Testis (tissue), 3 donors: ENCODE measurements around the gene COA3. TPM values are rescaled to one million over a fixed set of nuclear protein-coding genes. Genes with fewer than 3 reads are reported as not detected.

Source experiments
- DNase-seq: peaks from one replicate; pipeline ENCODE4 v3.0.0-alpha.2; 2019
- H3K27ac ChIP-seq, 2 donors: fragments of 200-600 bp; sonication (generic); one replicate each; pipeline ENCODE4 v1.5.1; 2019
- H3K27me3 ChIP-seq: fragments of 200-600 bp; sonication (generic); one replicate; pipeline ENCODE4 v1.5.1; 2019
- H3K36me3 ChIP-seq: fragments of 200-600 bp; sonication (generic); one replicate; pipeline ENCODE4 v1.5.1; 2017; ENCODE audit warnings: low read depth; ENCODE audit errors: missing control alignments
- H3K4me1 ChIP-seq: fragments of 200-600 bp; sonication (generic); one replicate; pipeline ENCODE4 v1.5.1; 2019
- H3K4me3 ChIP-seq, 2 donors: fragments of 200-600 bp; sonication (generic); one replicate each; pipeline ENCODE4 v1.5.1; 2017 to 2019
- H3K9me3 ChIP-seq: fragments of 200-600 bp; sonication (generic); one replicate; pipeline ENCODE4 v1.5.1; 2017
- POLR2A ChIP-seq: fragments of 450-650 bp; IDR thresholded peaks from one replicate; pipeline ENCODE4 v1.6.1; 2017; ENCODE audit warnings: antibody characterized with exemption, mild to moderate bottlenecking, moderate library complexity
- WGBS, 2 donors: methylation state at CpG; one replicate each; pipeline ENCODE4 v1.1.5; 2018; 5-methylcytosine and 5-hydroxymethylcytosine counted together
- intact Hi-C: fragments of 100-400 bp; cut with DNase I; formaldehyde crosslinking; loops from one replicate; pipeline ENCODE4 v1.15.1; 2023; ENCODE audit warnings: low total_unique reads
- polyA plus RNA-seq: library from polyadenylated mRNA; stranded (reverse); fragments of 350-450 nt; fragmentation: Illumina TruSeq; extraction: RNeasy Lipid Tissue Mini Kit (QIAGEN cat#74804); gene quantifications from one replicate; pipeline ENCODE4 v1.2.3, GENCODE V29; 2014; ENCODE audit warnings: low read depth, low replicate concordance; ENCODE audit not compliant: insufficient read depth
- total RNA-seq, 2 donors: library from RNA; depleted of rRNA; stranded (reverse); fragments of >200 nt; gene quantifications; one replicate each; pipeline ENCODE4 v1.2.3, GENCODE V29; 2016
- TF ChIP-seq, protein P1 (sequence below), 3 experiments: fragments of 450-650 bp in 2 of 3; fragments of 200-600 bp in 1 of 3; sonication (generic) in 1 of 3; IDR thresholded peaks; one replicate each; pipeline ENCODE4 v1.5.1; 2016 to 2019; ENCODE audit warnings: antibody characterized with exemption in 3 of 3, mild to moderate bottlenecking in 2 of 3, moderate library complexity in 1 of 3

COA3 gene
- total and polyA plus RNA-seq, 3 donors from 2014 or later, result 43.0 to 52.7 (median 49.2) TPM

DNA sequence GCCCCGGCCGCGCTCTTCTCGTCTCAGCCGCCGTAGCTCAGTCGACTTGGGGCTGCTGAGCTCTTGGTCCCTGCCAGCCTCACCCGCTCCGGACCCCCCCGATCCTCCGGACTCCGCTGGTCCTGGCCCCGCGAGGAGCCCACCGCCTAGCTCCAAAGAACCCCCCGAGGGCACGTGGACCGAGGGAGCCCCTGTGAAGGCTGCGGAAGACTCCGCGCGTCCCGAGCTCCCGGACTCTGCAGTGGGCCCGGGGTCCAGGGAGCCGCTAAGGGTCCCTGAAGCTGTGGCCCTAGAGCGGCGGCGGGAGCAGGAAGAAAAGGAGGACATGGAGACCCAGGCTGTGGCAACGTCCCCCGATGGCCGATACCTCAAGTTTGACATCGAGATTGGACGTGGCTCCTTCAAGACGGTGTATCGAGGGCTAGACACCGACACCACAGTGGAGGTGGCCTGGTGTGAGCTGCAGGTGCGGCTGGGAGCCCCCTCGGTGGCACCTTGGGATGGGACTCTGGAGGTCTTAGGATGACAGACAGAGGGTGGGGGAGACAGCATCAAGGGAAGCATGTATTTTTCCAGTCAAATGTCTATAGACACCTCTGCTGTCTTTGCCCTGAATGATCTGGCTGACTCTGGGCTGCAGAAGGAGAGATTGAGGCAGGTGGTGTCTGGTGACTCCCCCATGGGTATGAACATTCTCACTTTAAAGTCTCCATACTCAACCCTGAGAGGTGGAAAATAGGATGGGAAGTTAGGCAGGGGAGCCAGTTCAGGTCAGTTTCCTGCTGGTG, 17.5 kb downstream of the COA3 start:
- Histone ChIP-seq H3K4me3 (peak overlapping the region; percentile 32 to 43), H3K27me3 (no peaks in the 10 kb centered on the region), H3K27ac (no peak overlapping the region), H3K4me1 (no peaks in the 10 kb centered on the region), H3K36me3 (no peaks in the 10 kb centered on the region), H3K9me3 (no peaks in the 10 kb centered on the region)
- WGBS, 2 donors, result 22% methylated on average over 25 to 39 of the region's 39 CpGs
- intact Hi-C loops, result no loop called here
- DNase-seq, result no peak
- no peak for TF ChIP-seq POLR2A
- TF ChIP-seq, protein P1, sequence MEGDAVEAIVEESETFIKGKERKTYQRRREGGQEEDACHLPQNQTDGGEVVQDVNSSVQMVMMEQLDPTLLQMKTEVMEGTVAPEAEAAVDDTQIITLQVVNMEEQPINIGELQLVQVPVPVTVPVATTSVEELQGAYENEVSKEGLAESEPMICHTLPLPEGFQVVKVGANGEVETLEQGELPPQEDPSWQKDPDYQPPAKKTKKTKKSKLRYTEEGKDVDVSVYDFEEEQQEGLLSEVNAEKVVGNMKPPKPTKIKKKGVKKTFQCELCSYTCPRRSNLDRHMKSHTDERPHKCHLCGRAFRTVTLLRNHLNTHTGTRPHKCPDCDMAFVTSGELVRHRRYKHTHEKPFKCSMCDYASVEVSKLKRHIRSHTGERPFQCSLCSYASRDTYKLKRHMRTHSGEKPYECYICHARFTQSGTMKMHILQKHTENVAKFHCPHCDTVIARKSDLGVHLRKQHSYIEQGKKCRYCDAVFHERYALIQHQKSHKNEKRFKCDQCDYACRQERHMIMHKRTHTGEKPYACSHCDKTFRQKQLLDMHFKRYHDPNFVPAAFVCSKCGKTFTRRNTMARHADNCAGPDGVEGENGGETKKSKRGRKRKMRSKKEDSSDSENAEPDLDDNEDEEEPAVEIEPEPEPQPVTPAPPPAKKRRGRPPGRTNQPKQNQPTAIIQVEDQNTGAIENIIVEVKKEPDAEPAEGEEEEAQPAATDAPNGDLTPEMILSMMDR (IDR thresholded peaks at IDR 0.05), result no peak

DNA sequence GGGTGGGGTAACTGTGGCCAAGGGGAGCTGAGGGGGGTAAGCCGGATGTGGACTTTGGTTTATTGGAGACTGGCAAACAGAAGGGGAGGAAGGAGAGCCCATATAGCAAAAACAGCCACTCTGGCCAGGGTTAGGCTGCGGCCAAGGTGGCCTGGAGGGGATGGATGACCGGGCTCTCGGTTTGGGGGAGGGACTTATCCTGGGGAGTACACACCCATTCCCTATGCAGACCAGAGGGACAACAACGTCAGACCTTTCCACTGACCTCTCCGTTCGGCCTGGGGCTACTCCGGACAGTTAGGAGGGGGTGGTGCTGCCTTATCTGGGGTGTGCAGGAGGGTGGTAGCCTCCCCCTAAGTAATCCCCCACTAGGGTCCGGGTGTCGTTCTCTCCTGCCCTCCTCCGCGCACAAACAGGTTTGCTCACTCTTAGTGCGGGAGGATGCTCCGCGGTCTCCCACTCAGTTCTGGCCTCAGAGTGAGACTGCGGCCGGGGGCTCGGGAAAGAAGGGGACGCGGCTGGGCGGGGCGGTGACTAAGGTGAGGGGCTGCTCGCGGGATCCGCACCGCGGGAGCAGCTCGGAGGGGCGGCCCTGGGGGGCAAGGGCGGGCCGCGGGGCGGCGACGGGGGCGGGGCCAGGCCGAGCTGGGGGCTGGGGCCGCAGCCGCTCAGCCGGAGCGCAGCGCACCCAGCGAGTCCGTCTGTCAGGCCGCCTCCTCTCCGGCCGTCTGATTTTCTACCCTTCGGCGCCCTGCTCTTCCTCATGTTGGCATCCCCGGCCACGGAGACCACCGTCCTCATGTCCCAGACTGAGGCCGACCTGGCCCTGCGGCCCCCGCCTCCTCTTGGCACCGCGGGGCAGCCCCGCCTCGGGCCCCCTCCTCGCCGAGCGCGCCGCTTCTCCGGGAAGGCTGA, 18.3 kb downstream of the COA3 start, which contains the start of gene WNK4:
WNK4 (plus strand) TSS at position 675 of the 915 bp plus-strand sequence; CDS start at position 764, 89 bp downstream.
- no peak for DNase-seq
- no peaks in the 10 kb centered on the region for H3K27me3 ChIP-seq
- H3K4me1 ChIP-seq, result no peaks in the 10 kb centered on the region
- no peaks in the 10 kb centered on the region for H3K36me3 ChIP-seq
- H3K4me3 ChIP-seq, result peak within 1 kb of the TSS; percentile 32 to 43
- H3K27ac ChIP-seq, result no peak within 1 kb of the TSS
- intact Hi-C loops, result no loop called here
- TF ChIP-seq, protein P1 (IDR thresholded peaks at IDR 0.05), result no peak
- no peak for TF ChIP-seq POLR2A
- 10 to 19% methylated on average over 29 to 65 of the region's 65 CpGs for WGBS, 2 donors
- H3K9me3 ChIP-seq, result no peaks in the 10 kb centered on the region

DNA sequence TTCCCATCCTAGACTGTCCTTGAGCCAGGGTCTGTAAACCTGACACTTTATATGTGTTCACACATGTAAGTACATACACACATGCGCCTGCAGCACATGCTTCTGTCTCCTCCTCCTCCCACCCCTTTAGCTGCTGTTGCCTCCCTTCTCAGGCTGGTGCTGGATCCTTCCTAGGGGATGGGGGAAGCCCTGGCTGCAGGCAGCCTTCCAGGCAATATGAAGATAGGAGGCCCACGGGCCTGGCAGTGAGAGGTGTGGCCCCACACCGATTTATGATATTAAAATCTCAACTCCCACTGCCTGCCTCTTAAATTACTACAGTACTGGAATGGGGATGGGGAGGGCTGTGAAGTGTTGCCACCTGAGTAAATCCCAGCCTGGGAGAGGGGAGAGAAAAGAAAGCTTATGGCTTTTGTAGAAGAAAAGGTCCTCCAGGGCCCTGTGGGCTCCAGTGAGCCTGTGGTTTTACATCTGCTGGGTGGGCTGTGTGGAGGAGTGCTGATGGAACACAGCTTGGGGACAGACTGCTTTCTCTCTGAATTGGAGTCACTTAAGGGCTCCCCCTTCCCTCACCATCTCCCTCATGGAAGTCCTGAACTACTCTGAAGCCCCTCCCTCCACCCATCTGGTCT, 19.1 kb downstream of the COA3 start:
- TF ChIP-seq, protein P1 (IDR thresholded peaks at IDR 0.05), result no peak
- no peak for TF ChIP-seq POLR2A
- Histone ChIP-seq H3K9me3 (no peaks in the 10 kb centered on the region), H3K27ac (no peak overlapping the region), H3K4me3 (no peak overlapping the region), H3K4me1 (no peaks in the 10 kb centered on the region), H3K36me3 (no peaks in the 10 kb centered on the region), H3K27me3 (no peaks in the 10 kb centered on the region)
- intact Hi-C loops, result no loop called here
- DNase-seq, result no peak
- WGBS, 2 donors, result 54 to 62% methylated on average over 3 of the region's 3 CpGs

DNA sequence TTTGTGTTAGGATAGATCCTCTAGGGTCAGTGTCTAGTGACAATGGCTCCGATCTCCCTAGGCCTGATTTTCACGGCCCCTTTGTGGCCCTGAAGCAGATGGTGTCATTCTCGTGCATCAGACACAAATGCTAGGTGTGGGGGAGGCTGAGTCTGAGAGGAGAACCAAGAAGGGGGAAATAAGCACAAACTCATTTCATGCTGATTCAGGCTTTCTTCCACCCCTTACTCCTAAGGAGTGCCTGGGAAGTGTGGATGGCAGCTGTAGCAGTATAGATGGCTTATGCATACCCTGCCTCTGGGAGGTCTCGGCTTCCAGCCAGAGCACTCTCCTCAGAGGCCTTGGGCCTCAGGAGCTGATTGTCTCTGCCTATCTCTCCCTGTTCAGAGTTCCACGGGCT, 19.9 kb downstream of the COA3 start:
- 85 to 89% methylated on average over 5 of the region's 5 CpGs for WGBS, 2 donors
- H3K27me3 ChIP-seq, result no peaks in the 10 kb centered on the region
- H3K27ac ChIP-seq, result no peak overlapping the region
- no peak overlapping the region for H3K4me3 ChIP-seq
- peaks cover 5% of the 10 kb centered on the region for H3K4me1 ChIP-seq
- no peaks in the 10 kb centered on the region for H3K36me3 ChIP-seq
- DNase-seq, result no peak
- TF ChIP-seq POLR2A, result no peak
- TF ChIP-seq, protein P1 (IDR thresholded peaks at IDR 0.05), result no peak
- intact Hi-C loops, result no loop called here
- no peaks in the 10 kb centered on the region for H3K9me3 ChIP-seq
